ENCODE measurements around the gene NLGN1.

GRCh38 chr3:173439004-173439403, 41.5 kb downstream of the NLGN1 start:
- TF ChIP-seq GATA2 (IDR thresholded peaks at IDR 0.05; ENCODE audit: low read depth, low read length) (no peak), GATA3 (IDR thresholded peaks at IDR 0.05; ENCODE audit: low read depth, low read length) (no peak)

Data from SH-SY5Y (cell line).